Measurements from ENCODE around the gene WFDC12. TPM values are rescaled to one million over a fixed set of nuclear protein-coding genes. Genes with fewer than 3 reads are reported as not detected.

Gene WFDC12, protein sequence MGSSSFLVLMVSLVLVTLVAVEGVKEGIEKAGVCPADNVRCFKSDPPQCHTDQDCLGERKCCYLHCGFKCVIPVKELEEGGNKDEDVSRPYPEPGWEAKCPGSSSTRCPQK
- total RNA-seq (1 to 10 TPM in 1 of 2 donors, under 1 TPM in 1; 0.85 to 2.1 TPM), polyA plus RNA-seq (1 to 10 TPM; 4.9 to 5.9 TPM)
- long read RNA-seq, donor 1: 0 reads
- long read RNA-seq, donor 2: 0 reads
- long read RNA-seq, donor 3: 0 reads
- long read RNA-seq, donor 4: 0 reads
- long read RNA-seq, donor 5: 0 reads

GRCh38 chr20:45124365-45124764 lies at the start of gene WFDC12:
Gene WFDC12, minus strand, starts transcription at chr20:45124465. Its CDS starts 18 bp downstream, at chr20:45124447.
- no peak for TF ChIP-seq CTCF (IDR thresholded peaks at IDR 0.05; ENCODE audit: control extremely low read depth, extremely low read depth)
- no peak for ATAC-seq (ENCODE audit: insufficient read depth, low FRiP score)
- no peaks in the 10 kb centered on the region for H3K4me1 ChIP-seq (ENCODE audit: control insufficient read depth in 5 of 5, insufficient read depth in 5 of 5, low read length in 5 of 5)

GRCh38 chr20:45173522-45173921 lies 49.3 kb upstream of the WFDC12 start:
- no peak overlapping the region for H3K27ac ChIP-seq (ENCODE audit: low read depth in 1 of 2, low read length in 1 of 2)
- no peak for DNase-seq

More at GRCh38 chr20:45124365-45124764, at the start of gene WFDC12:
- Histone ChIP-seq H3K9me3 (ENCODE audit: control insufficient read depth in 4 of 4, insufficient read depth in 3 of 4, low read length in 3 of 4) (peaks cover 0 to 5% (median 2%) of the 10 kb centered on the region in 4 donors), H3K27ac (ENCODE audit: low read depth in 1 of 2, low read length in 1 of 2) (no peak within 1 kb of the TSS), H3K27me3 (ENCODE audit: control insufficient read depth in 3 of 3, insufficient read depth in 3 of 3, low read length in 2 of 3) (peaks cover 0 to 3% (median 3%) of the 10 kb centered on the region in 3 donors), H3K9ac (ENCODE audit: insufficient read depth in 1 of 2, low read length in 2 of 2) (no peak within 1 kb of the TSS), H3K36me3 (ENCODE audit: control insufficient read depth in 4 of 4, insufficient read depth in 4 of 4, low read length in 4 of 4) (no peaks in the 10 kb centered on the region), H3K4me3 (no peak within 1 kb of the TSS)
- WGBS, 2 donors: 81 to 88% methylated on average over 6 of the region's 6 CpGs
- no peak for DNase-seq

GRCh38 chr20:45164906-45165305 lies 40.6 kb upstream of the WFDC12 start:
- Histone ChIP-seq H3K9ac (ENCODE audit: insufficient read depth in 1 of 2, low read length in 2 of 2) (no peak overlapping the region), H3K4me1 (ENCODE audit: control insufficient read depth in 5 of 5, insufficient read depth in 5 of 5, low read length in 5 of 5) (no peaks in the 10 kb centered on the region), H3K36me3 (ENCODE audit: control insufficient read depth in 4 of 4, insufficient read depth in 4 of 4, low read length in 4 of 4) (no peaks in the 10 kb centered on the region), H3K27ac (ENCODE audit: low read depth in 1 of 2, low read length in 1 of 2) (no peak overlapping the region), H3K9me3 (ENCODE audit: control insufficient read depth in 4 of 4, insufficient read depth in 3 of 4, low read length in 3 of 4) (peaks cover 0 to 4% (median 2%) of the 10 kb centered on the region in 4 donors), H3K27me3 (ENCODE audit: control insufficient read depth in 3 of 3, insufficient read depth in 3 of 3, low read length in 2 of 3) (no peaks in the 10 kb centered on the region), H3K4me3 (no peak overlapping the region)
- DNase-seq (no peak), ATAC-seq (ENCODE audit: insufficient read depth, low FRiP score) (no peak)
- 85 to 93% methylated on average over 1 of the region's 1 CpG for WGBS, 2 donors
- no peak for TF ChIP-seq CTCF (IDR thresholded peaks at IDR 0.05; ENCODE audit: control extremely low read depth, extremely low read depth)

More at GRCh38 chr20:45173522-45173921, 49.3 kb upstream of the WFDC12 start:
- no peak for ATAC-seq (ENCODE audit: insufficient read depth, low FRiP score)
- 15 to 21% methylated on average over 1 of the region's 1 CpG for WGBS, 2 donors
- Histone ChIP-seq H3K36me3 (ENCODE audit: control insufficient read depth in 4 of 4, insufficient read depth in 4 of 4, low read length in 4 of 4) (no peaks in the 10 kb centered on the region), H3K9me3 (ENCODE audit: control insufficient read depth in 4 of 4, insufficient read depth in 3 of 4, low read length in 3 of 4) (no peaks in the 10 kb centered on the region), H3K4me1 (ENCODE audit: control insufficient read depth in 5 of 5, insufficient read depth in 5 of 5, low read length in 5 of 5) (no peaks in the 10 kb centered on the region), H3K4me3 (no peak overlapping the region), H3K9ac (ENCODE audit: insufficient read depth in 1 of 2, low read length in 2 of 2) (no peak overlapping the region), H3K27me3 (ENCODE audit: control insufficient read depth in 3 of 3, insufficient read depth in 3 of 3, low read length in 2 of 3) (no peaks in the 10 kb centered on the region)
- no peak for TF ChIP-seq CTCF (IDR thresholded peaks at IDR 0.05; ENCODE audit: control extremely low read depth, extremely low read depth)

Measured in lung (tissue), 16 donors.